GM12878 (cell line): ENCODE data around the gene PLD3. TPM values are rescaled to one million over a fixed set of nuclear protein-coding genes. Genes with fewer than 3 reads are reported as not detected.

Experiments used
- ATAC-seq: fragments of 200-7000 bp; cut with Tn5 transposase; 3 replicates; pipeline ENCODE4 v1.9.1; 2020; ENCODE audit warnings: mild to moderate bottlenecking, moderate library complexity
- BruUV-seq: library from RNA; stranded (reverse); fragments of 400-500 nt; replicated peaks from 2 replicates; lab custom pipeline; 2021; lab: Mats Ljungman, UMichigan
- CTCF ChIA-PET: fragments of 300-600 bp; sonication (Branson Sonifier 250); formaldehyde crosslinking; extraction: SDS; loops from one replicate; lab custom pipeline; 2021; ENCODE audit warnings: inconsistent platforms; lab: Yijun Ruan, JAX
- POLR2A ChIA-PET: fragments of 350-600 bp; formaldehyde crosslinking; extraction: SDS; loops from one replicate; lab custom pipeline; 2021; ENCODE audit warnings: inconsistent platforms; lab: Charles Lee
- RAD21 ChIA-PET: fragments of 300-600 bp; sonication (Branson Sonifier 250); formaldehyde crosslinking; loops from one replicate; lab custom pipeline; 2023; ENCODE audit warnings: antibody characterized with exemption; ENCODE audit not compliant: unreplicated experiment; lab: Charles Lee
- SMC1A ChIA-PET: fragments of 300-600 bp; sonication (Branson Sonifier 250); formaldehyde crosslinking; loops from one replicate; lab custom pipeline; 2023; ENCODE audit not compliant: unreplicated experiment, uncharacterized antibody; lab: Charles Lee
- DNase-seq: peaks from one replicate; pipeline ENCODE4 v3.0.0-alpha.2; 2011; ENCODE audit warnings: low read depth, low spot score
- FAIRE-seq: peaks from 3 replicates; lab custom pipeline; 2011; peaks lifted over from hg19 to GRCh38; lab: Jason Lieb, UNC
- H2AFZ ChIP-seq: 2 replicates; pipeline ENCODE4 v1.6.0; 2011; ENCODE audit warnings: low read depth, low read length, control low read depth; ENCODE audit not compliant: control insufficient read depth
- H3K27ac ChIP-seq: 2 replicates; pipeline ENCODE4 v1.5.1; 2011; ENCODE audit warnings: control low read depth; ENCODE audit not compliant: control insufficient read depth, insufficient read depth
- H3K27me3 ChIP-seq, 2 experiments: replicated peaks in 1 of 2; 2 replicates each; pipeline versions ENCODE4 v1.6.0 to v1.6.1; 2011; ENCODE audit warnings: low read length in 1 of 2; ENCODE audit not compliant: control insufficient read depth in 2 of 2, insufficient read depth in 2 of 2
- H3K36me3 ChIP-seq, 2 experiments: 2 replicates each; pipeline ENCODE4 v1.5.1; 2011; ENCODE audit warnings: low read length in 1 of 2; ENCODE audit not compliant: control insufficient read depth in 2 of 2, insufficient read depth in 2 of 2
- H3K4me1 ChIP-seq: 2 replicates; pipeline ENCODE4 v1.6.1; 2011; ENCODE audit warnings: mild to moderate bottlenecking, low read length, moderate library complexity, mixed read lengths; ENCODE audit not compliant: control insufficient read depth, insufficient read depth
- H3K4me2 ChIP-seq: 2 replicates; pipeline ENCODE4 v1.6.0; 2011; ENCODE audit warnings: control low read depth; ENCODE audit not compliant: control insufficient read depth, insufficient read depth
- H3K4me3 ChIP-seq: fragments of 200-600 bp; sonication (generic); 2 replicates; pipeline ENCODE4 v1.5.1; 2016
- H3K79me2 ChIP-seq: 2 replicates; pipeline ENCODE4 v1.6.0; 2011; ENCODE audit warnings: low read length; ENCODE audit not compliant: control insufficient read depth, insufficient read depth
- H3K9ac ChIP-seq: 2 replicates; pipeline ENCODE4 v1.8.0; 2011; ENCODE audit warnings: low read length, control low read depth, mixed read lengths; ENCODE audit not compliant: control insufficient read depth, insufficient read depth
- H3K9me3 ChIP-seq: replicated peaks from 3 replicates; pipeline ENCODE4 v1.5.1; 2011; ENCODE audit warnings: mild to moderate bottlenecking, low read length; ENCODE audit not compliant: control insufficient read depth, insufficient read depth
- H4K20me1 ChIP-seq: 2 replicates; pipeline ENCODE4 v1.6.0; 2011; ENCODE audit not compliant: control insufficient read depth, insufficient read depth
- CEBPB ChIP-seq, 2 experiments: fragments of 150-350 bp in 1 of 2; IDR thresholded peaks; 2 replicates each; pipeline ENCODE4 v1.6.1; 2012 to 2014; ENCODE audit warnings: low read depth in 2 of 2, low read length in 2 of 2, borderline replicate concordance in 1 of 2, inconsistent platforms in 1 of 2
- ESRRA ChIP-seq: IDR thresholded peaks from 2 replicates; pipeline ENCODE4 v1.6.1; 2012; ENCODE audit warnings: mild to moderate bottlenecking, low read length, improper control_type of control experiment
- JUND ChIP-seq: IDR thresholded peaks from 2 replicates; pipeline ENCODE4 v1.6.1; 2012; ENCODE audit warnings: low read depth, mild to moderate bottlenecking, low read length, improper control_type of control experiment, moderate library complexity
- PKNOX1 ChIP-seq: fragments of 450-650 bp; IDR thresholded peaks from 2 replicates; pipeline ENCODE4 v1.6.1; 2016; ENCODE audit warnings: mild to moderate bottlenecking
- PML ChIP-seq: IDR thresholded peaks from 2 replicates; pipeline ENCODE4 v1.6.1; 2012; ENCODE audit warnings: low read length, inconsistent platforms
- POLR2A ChIP-seq: IDR thresholded peaks from 2 replicates; pipeline ENCODE4 v1.6.1; 2011; ENCODE audit warnings: low read depth, mild to moderate bottlenecking, low read length
- POLR2AphosphoS5 ChIP-seq: IDR thresholded peaks from 2 replicates; pipeline ENCODE4 v1.6.1; 2011; ENCODE audit warnings: mild to moderate bottlenecking, low read length, inconsistent platforms
- REST ChIP-seq: IDR thresholded peaks from 2 replicates; pipeline ENCODE4 v1.6.1; 2012; ENCODE audit warnings: mild to moderate bottlenecking, low read depth, low read length
- ZBED1 ChIP-seq: IDR thresholded peaks from 2 replicates; pipeline ENCODE4 v1.6.1; 2016; ENCODE audit warnings: borderline replicate concordance
- WGBS: methylation state at CpG from one replicate; pipeline ENCODE4 v1.1.6; 2016; ENCODE audit warnings: low lambda C conversion rate; ENCODE audit not compliant: insufficient replicate concordance, insufficient coverage; ENCODE audit errors: missing lambda C conversion rate; 5-methylcytosine and 5-hydroxymethylcytosine counted together
- in situ Hi-C: fragments of 300-500 bp; cut with MboI; formaldehyde crosslinking; loops from 9 replicates; pipeline ENCODE4 v1.14.3; 2018; ENCODE audit warnings: mixed read lengths
- intact Hi-C: fragments of 100-400 bp; cut with micrococcal nuclease; formaldehyde crosslinking; loops from one replicate; pipeline ENCODE4 v1.14.2; 2022; ENCODE audit not compliant: unreplicated experiment
- polyA plus RNA-seq, 11 experiments: library from polyadenylated mRNA; depleted of rRNA in 4 of 11; unstranded in 6 of 11; stranded (reverse) in 5 of 11; fragments of >200 nt; fragmentation: Nextera tagmentation in 4 of 11; fragmentation: Illumina TruSeq in 1 of 11; extraction: Ambion mirVana in 4 of 11; extraction: Trizol in 1 of 11; gene quantifications; 1 replicate in 1 of 11; 2 replicates in 10 of 11; pipeline versions ENCODE4 v1.2.1 to v1.2.3, GENCODE V29; 2011 to 2016; ENCODE audit warnings: inconsistent platforms in 2 of 11, missing spikeins in 2 of 11, low read depth in 1 of 11
- total RNA-seq, 4 experiments: library from RNA; depleted of rRNA in 3 of 4; stranded (reverse); fragments of >200 nt in 3 of 4; fragmentation: Illumina TruSeq in 1 of 4; extraction: Trizol in 1 of 4; gene quantifications; 2 replicates each; pipeline versions ENCODE4 v1.2.1 to v1.2.3, GENCODE V29; 2013 to 2021

The PLD3 gene
- total and polyA plus RNA-seq, 10 of the 15 experiments (the other 5 are each of a cell fraction or from before 2014, with no cell fraction given), result 1.3 to 134 (median 72.7) TPM

- 92% methylated on average over 31 of the region's 31 CpGs for WGBS
Measured at GRCh38 chr19:40422748-40423566, 74.5 kb downstream of the PLD3 start.

More at GRCh38 chr19:40422748-40423566, 74.5 kb downstream of the PLD3 start:
- H3K9me3 ChIP-seq, result no peaks in the 10 kb centered on the region
- H3K27ac ChIP-seq, result no peak overlapping the region
- H3K4me3 ChIP-seq, result no peak overlapping the region
- CTCF ChIA-PET, result interaction anchor here (0.5 to 7.1 kb wide), 5 partner anchors 11 to 1530 kb away, joined by 3 to 67 read pairs (median 8); partner anchors contain the start of gene BLVRB
- no peak overlapping the region for H3K9ac ChIP-seq
- no peaks in the 10 kb centered on the region for H4K20me1 ChIP-seq
- H3K79me2 ChIP-seq, result peaks cover 27% of the 10 kb centered on the region
- H3K4me1 ChIP-seq, result no peaks in the 10 kb centered on the region; the same call in 1 of the 2 replicates
- H3K27me3 ChIP-seq, result no peaks in the 10 kb centered on the region
- TF ChIP-seq REST (no peak), ESRRA (no peak), JUND (no peak), POLR2A (peak; percentile 31; the same call in 1 of the 2 replicates), PKNOX1 (no peak), PML (no peak), CEBPB (IDR thresholded peaks at IDR 0.05; ENCODE audit: borderline replicate concordance in 1 of 2, low read depth in 2 of 2, low read length in 2 of 2) (no peak), POLR2AphosphoS5 (no peak; the same call in 1 of the 2 replicates), ZBED1 (no peak)
- TF ChIP-seq, all 136 proteins: peak for 1
- BruUV-seq, result no TSS peak
- ATAC-seq, result no peak
- intact Hi-C loops (no loop called here), in situ Hi-C loops (no loop called here)
- peaks cover 0 to 6% of the 10 kb centered on the region in 2 experiments; a peak in 2 of 4 replicates for H3K36me3 ChIP-seq
- FAIRE-seq, result no peak
- SMC1A ChIA-PET, result interaction anchor here (1.7 kb wide), 1 partner anchor 10 kb away, joined by 7 read pairs; no protein-coding TSS in a partner anchor
- no peak overlapping the region for H2AFZ ChIP-seq
- no peak for DNase-seq
- no peak overlapping the region; the same call in 1 of the 2 replicates for H3K4me2 ChIP-seq
- POLR2A ChIA-PET, result interaction anchor here (1.1 to 5.5 kb wide), 4 partner anchors 19 to 42 kb away, joined by 4 to 55 read pairs (median 12); partner anchors contain the start of genes BLVRB and SERTAD3
- RAD21 ChIA-PET, result interaction anchor here (1.4 to 2.0 kb wide), 2 partner anchors 41 to 43 kb away, joined by 3 to 5 read pairs; partner anchors contain the start of gene BLVRB
